GM12878 (cell line): ENCODE measurements around the gene LCE2C. TPM values are rescaled to one million over a fixed set of nuclear protein-coding genes. Genes with fewer than 3 reads are reported as not detected.

Source experiments
- ATAC-seq: fragments of 200-7000 bp; cut with Tn5 transposase; 3 replicates; pipeline ENCODE4 v1.9.1; 2020; ENCODE audit warnings: mild to moderate bottlenecking, moderate library complexity
- BruUV-seq: library from RNA; stranded (reverse); fragments of 400-500 nt; replicated peaks from 2 replicates; lab custom pipeline; 2021; lab: Mats Ljungman, UMichigan
- CTCF ChIA-PET: fragments of 300-600 bp; sonication (Branson Sonifier 250); formaldehyde crosslinking; extraction: SDS; loops from one replicate; lab custom pipeline; 2021; ENCODE audit warnings: inconsistent platforms; lab: Yijun Ruan, JAX
- POLR2A ChIA-PET: fragments of 350-600 bp; formaldehyde crosslinking; extraction: SDS; loops from one replicate; lab custom pipeline; 2021; ENCODE audit warnings: inconsistent platforms; lab: Charles Lee
- RAD21 ChIA-PET: fragments of 300-600 bp; sonication (Branson Sonifier 250); formaldehyde crosslinking; loops from one replicate; lab custom pipeline; 2023; ENCODE audit warnings: antibody characterized with exemption; ENCODE audit not compliant: unreplicated experiment; lab: Charles Lee
- SMC1A ChIA-PET: fragments of 300-600 bp; sonication (Branson Sonifier 250); formaldehyde crosslinking; loops from one replicate; lab custom pipeline; 2023; ENCODE audit not compliant: unreplicated experiment, uncharacterized antibody; lab: Charles Lee
- DNase-seq: peaks from one replicate; pipeline ENCODE4 v3.0.0-alpha.2; 2011; ENCODE audit warnings: low read depth, low spot score
- FAIRE-seq: peaks from 3 replicates; lab custom pipeline; 2011; peaks lifted over from hg19 to GRCh38; lab: Jason Lieb, UNC
- H2AFZ ChIP-seq: 2 replicates; pipeline ENCODE4 v1.6.0; 2011; ENCODE audit warnings: low read depth, low read length, control low read depth; ENCODE audit not compliant: control insufficient read depth
- H3K27ac ChIP-seq: 2 replicates; pipeline ENCODE4 v1.5.1; 2011; ENCODE audit warnings: control low read depth; ENCODE audit not compliant: control insufficient read depth, insufficient read depth
- H3K27me3 ChIP-seq, 2 experiments: replicated peaks in 1 of 2; 2 replicates each; pipeline versions ENCODE4 v1.6.0 to v1.6.1; 2011; ENCODE audit warnings: low read length in 1 of 2; ENCODE audit not compliant: control insufficient read depth in 2 of 2, insufficient read depth in 2 of 2
- H3K36me3 ChIP-seq, 2 experiments: 2 replicates each; pipeline ENCODE4 v1.5.1; 2011; ENCODE audit warnings: low read length in 1 of 2; ENCODE audit not compliant: control insufficient read depth in 2 of 2, insufficient read depth in 2 of 2
- H3K4me1 ChIP-seq: 2 replicates; pipeline ENCODE4 v1.6.1; 2011; ENCODE audit warnings: mild to moderate bottlenecking, low read length, moderate library complexity, mixed read lengths; ENCODE audit not compliant: control insufficient read depth, insufficient read depth
- H3K4me2 ChIP-seq: 2 replicates; pipeline ENCODE4 v1.6.0; 2011; ENCODE audit warnings: control low read depth; ENCODE audit not compliant: control insufficient read depth, insufficient read depth
- H3K4me3 ChIP-seq: fragments of 200-600 bp; sonication (generic); 2 replicates; pipeline ENCODE4 v1.5.1; 2016
- H3K79me2 ChIP-seq: 2 replicates; pipeline ENCODE4 v1.6.0; 2011; ENCODE audit warnings: low read length; ENCODE audit not compliant: control insufficient read depth, insufficient read depth
- H3K9ac ChIP-seq: 2 replicates; pipeline ENCODE4 v1.8.0; 2011; ENCODE audit warnings: low read length, control low read depth, mixed read lengths; ENCODE audit not compliant: control insufficient read depth, insufficient read depth
- H3K9me3 ChIP-seq: replicated peaks from 3 replicates; pipeline ENCODE4 v1.5.1; 2011; ENCODE audit warnings: mild to moderate bottlenecking, low read length; ENCODE audit not compliant: control insufficient read depth, insufficient read depth
- H4K20me1 ChIP-seq: 2 replicates; pipeline ENCODE4 v1.6.0; 2011; ENCODE audit not compliant: control insufficient read depth, insufficient read depth
- MYB ChIP-seq: fragments of 150-350 bp; IDR thresholded peaks from 2 replicates; pipeline ENCODE4 v1.6.1; 2014; ENCODE audit warnings: mild to moderate bottlenecking, low read depth, low read length, borderline replicate concordance
- POLR2AphosphoS2 ChIP-seq: IDR thresholded peaks from 2 replicates; pipeline ENCODE4 v1.6.1; 2011; ENCODE audit warnings: low read depth, mild to moderate bottlenecking, low read length, improper control_type of control experiment, moderate library complexity
- RAD21 ChIP-seq: IDR thresholded peaks from 2 replicates; pipeline ENCODE4 v1.6.1; 2011; ENCODE audit warnings: mild to moderate bottlenecking, low read depth, low read length, moderate library complexity; ENCODE audit not compliant: insufficient read depth
- RB1 ChIP-seq: fragments of 450-650 bp; formaldehyde crosslinking; IDR thresholded peaks from 2 replicates; pipeline ENCODE4 v1.6.1; 2017; ENCODE audit warnings: mild to moderate bottlenecking, borderline replicate concordance
- SPI1 ChIP-seq: IDR thresholded peaks from 2 replicates; pipeline ENCODE4 v1.6.1; 2011; ENCODE audit warnings: low read depth, mild to moderate bottlenecking, low read length, moderate library complexity, borderline replicate concordance; ENCODE audit not compliant: insufficient read depth
- ZBED1 ChIP-seq: IDR thresholded peaks from 2 replicates; pipeline ENCODE4 v1.6.1; 2016; ENCODE audit warnings: borderline replicate concordance
- ZBTB40 ChIP-seq: fragments of 450-650 bp; IDR thresholded peaks from 2 replicates; pipeline ENCODE4 v1.6.1; 2016; ENCODE audit warnings: mild to moderate bottlenecking, moderate library complexity, borderline replicate concordance
- WGBS: methylation state at CpG from one replicate; pipeline ENCODE4 v1.1.6; 2016; ENCODE audit warnings: low lambda C conversion rate; ENCODE audit not compliant: insufficient replicate concordance, insufficient coverage; ENCODE audit errors: missing lambda C conversion rate; 5-methylcytosine and 5-hydroxymethylcytosine counted together
- in situ Hi-C: fragments of 300-500 bp; cut with MboI; formaldehyde crosslinking; loops from 9 replicates; pipeline ENCODE4 v1.14.3; 2018; ENCODE audit warnings: mixed read lengths
- intact Hi-C: fragments of 100-400 bp; cut with micrococcal nuclease; formaldehyde crosslinking; loops from one replicate; pipeline ENCODE4 v1.14.2; 2022; ENCODE audit not compliant: unreplicated experiment
- polyA plus RNA-seq, 11 experiments: library from polyadenylated mRNA; depleted of rRNA in 4 of 11; unstranded in 6 of 11; stranded (reverse) in 5 of 11; fragments of >200 nt; fragmentation: Nextera tagmentation in 4 of 11; fragmentation: Illumina TruSeq in 1 of 11; extraction: Ambion mirVana in 4 of 11; extraction: Trizol in 1 of 11; gene quantifications; 1 replicate in 1 of 11; 2 replicates in 10 of 11; pipeline versions ENCODE4 v1.2.1 to v1.2.3, GENCODE V29; 2011 to 2016; ENCODE audit warnings: inconsistent platforms in 2 of 11, missing spikeins in 2 of 11, low read depth in 1 of 11
- total RNA-seq, 4 experiments: library from RNA; depleted of rRNA in 3 of 4; stranded (reverse); fragments of >200 nt in 3 of 4; fragmentation: Illumina TruSeq in 1 of 4; extraction: Trizol in 1 of 4; gene quantifications; 2 replicates each; pipeline versions ENCODE4 v1.2.1 to v1.2.3, GENCODE V29; 2013 to 2021

The LCE2C gene
- total and polyA plus RNA-seq, 10 of the 15 experiments (the other 5 are each of a cell fraction or from before 2014, with no cell fraction given), result not detected

DNA sequence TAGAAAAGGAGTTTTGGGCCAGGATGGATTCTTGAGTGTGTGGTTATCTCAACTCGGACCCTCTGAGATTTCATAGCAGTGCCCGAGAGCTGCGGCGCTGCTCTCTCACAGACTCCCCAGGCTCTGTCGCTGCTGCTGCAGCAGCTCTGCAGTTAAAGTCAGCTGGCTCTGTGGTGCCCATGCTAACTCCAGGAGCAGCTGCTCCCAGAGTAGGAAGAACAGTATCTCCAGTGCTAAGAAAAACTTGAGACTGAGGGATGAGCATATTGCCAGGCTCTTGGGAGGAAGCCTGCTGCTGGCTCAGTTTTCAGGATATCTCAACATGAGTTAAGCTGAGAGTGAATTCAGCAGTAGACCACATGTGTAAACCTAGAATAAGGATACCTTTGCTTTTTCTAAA is 7.4 kb upstream of the LCE2C start (continued):
- no peak for TF ChIP-seq ZBTB40
- TF ChIP-seq ZBED1, result no peak

DNA sequence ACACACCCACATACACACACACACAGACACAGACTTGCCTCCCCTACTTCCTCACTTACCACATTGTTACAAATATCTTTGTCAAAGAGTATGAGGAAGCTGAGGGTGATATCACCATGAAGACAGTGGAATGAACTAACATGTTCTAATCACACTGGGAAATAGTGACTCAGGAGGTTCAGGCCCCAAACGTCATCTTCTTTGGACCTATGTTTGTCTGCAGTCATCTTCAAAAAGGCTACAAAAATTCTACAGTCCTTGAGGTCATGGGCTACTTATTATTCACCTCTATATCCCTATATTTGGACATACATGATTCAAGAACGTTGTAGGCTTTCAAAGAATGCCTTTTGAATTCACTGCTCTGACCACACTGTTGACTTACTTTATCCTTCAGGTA is 2.1 kb upstream of the LCE2C start:
- FAIRE-seq, result no peak
- CTCF ChIA-PET, result no interaction called here

More for the DNA sequence above, 2.1 kb upstream of the LCE2C start:
- DNase-seq (no peak), ATAC-seq (no peak)
- H3K9me3 ChIP-seq, result no peaks in the 10 kb centered on the region
- H3K79me2 ChIP-seq, result no peaks in the 10 kb centered on the region
- H3K27ac ChIP-seq, result no peak overlapping the region
- no peaks in the 10 kb centered on the region for H3K36me3 ChIP-seq
- no TSS peak for BruUV-seq
- no peak for TF ChIP-seq SPI1
- no peak for TF ChIP-seq MYB
- no peak for TF ChIP-seq RB1
- TF ChIP-seq RAD21, result no peak
- TF ChIP-seq POLR2AphosphoS2, result no peak
- no peak overlapping the region for H3K4me3 ChIP-seq
- WGBS, result 0% methylated on average over 2 of the region's 2 CpGs
- in situ Hi-C loops, result no loop called here
- H3K4me1 ChIP-seq, result no peaks in the 10 kb centered on the region
- ChIA-PET POLR2A (no interaction called here), SMC1A (no interaction called here), RAD21 (no interaction called here)
- no peak overlapping the region for H2AFZ ChIP-seq
- H4K20me1 ChIP-seq, result no peaks in the 10 kb centered on the region
- no peak overlapping the region for H3K4me2 ChIP-seq
- H3K27me3 ChIP-seq, result no peaks in the 10 kb centered on the region; a peak in 1 of 4 replicates
- intact Hi-C loops, result no loop called here
- H3K9ac ChIP-seq, result no peak overlapping the region
